ENCODE data around the gene NBAS.
"Not testable (repeated sequence)": the region's sequence is repeated elsewhere in the genome, so short reads cannot be mapped to it uniquely, and the experiment has no call there.

The NBAS gene

GRCh38 chr2:15263976-15264685, 297.0 kb downstream of the NBAS start:
- no peak for TF ChIP-seq CTCF (IDR thresholded peaks at IDR 0.05; ENCODE audit: control extremely low read depth, extremely low read depth, low read depth, missing control alignments)
- POLR2A ChIA-PET = no interaction called here
- CTCF ChIA-PET = interaction anchor here (1.2 to 1.3 kb wide), 2 partner anchors 10 to 37 kb away, joined by 4 read pairs; no protein-coding TSS in a partner anchor
- no peak for DNase-seq (ENCODE audit: extremely low spot score)

GRCh38 chr2:15262792-15263191, 298.3 kb downstream of the NBAS start:
- DNase-seq (ENCODE audit: extremely low spot score) = no peak
- CTCF ChIA-PET = interaction anchor here (1.2 kb wide), 1 partner anchor 9 kb away, joined by 4 read pairs; no protein-coding TSS in a partner anchor
- TF ChIP-seq CTCF (IDR thresholded peaks at IDR 0.05; ENCODE audit: control extremely low read depth, extremely low read depth, low read depth, missing control alignments) = no peak
- POLR2A ChIA-PET = no interaction called here

DNA sequence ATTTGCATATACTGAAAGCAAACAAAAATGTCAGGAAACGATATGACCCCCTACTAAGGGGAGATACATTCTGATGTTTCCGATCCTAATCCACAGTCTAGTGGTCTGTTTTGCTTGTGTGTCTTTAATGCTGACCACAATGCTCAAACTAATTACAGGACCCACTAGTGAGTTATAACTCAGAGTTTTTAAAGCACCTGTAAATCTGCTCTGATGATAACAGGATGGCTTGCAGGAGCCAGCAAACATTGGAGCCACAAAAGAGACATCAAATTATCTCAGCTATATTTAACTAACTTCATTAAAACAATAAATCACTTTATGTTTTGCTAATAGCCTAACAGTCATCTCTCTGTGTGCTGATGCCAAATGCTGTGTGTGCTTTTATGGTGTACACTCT, 300.3 kb downstream of the NBAS start:
- ChIA-PET CTCF (interaction anchor here (1.5 kb wide), 1 partner anchor 19 kb away, joined by 4 read pairs; no protein-coding TSS in a partner anchor), POLR2A (no interaction called here)
- no peak for DNase-seq (ENCODE audit: extremely low spot score)
- no peak for TF ChIP-seq CTCF (IDR thresholded peaks at IDR 0.05; ENCODE audit: control extremely low read depth, extremely low read depth, low read depth, missing control alignments)

DNA sequence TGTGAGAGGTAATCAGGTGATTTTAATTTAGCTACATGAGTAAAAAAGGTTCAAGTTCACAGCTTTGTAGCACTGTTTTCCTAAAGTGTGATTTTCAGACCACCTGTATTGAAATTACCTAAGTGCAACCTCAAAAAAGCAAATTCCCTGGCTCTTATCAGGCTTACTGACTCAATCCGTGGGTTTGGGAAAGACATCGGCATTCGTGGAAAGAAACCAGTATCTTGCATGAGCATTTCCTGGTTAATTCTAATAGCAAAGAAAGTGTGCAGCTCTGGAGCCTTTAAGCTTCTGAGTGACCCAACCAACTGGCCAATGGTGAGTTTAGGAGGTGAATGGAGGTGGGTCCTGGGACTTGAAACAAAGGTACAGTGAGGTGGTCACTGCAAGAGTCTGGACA, 300.9 kb downstream of the NBAS start:
- CTCF ChIA-PET = interaction anchor here (1.2 to 1.5 kb wide), 3 partner anchors 11 to 38 kb away, joined by 3 to 4 read pairs (median 3); no protein-coding TSS in a partner anchor
- TF ChIP-seq CTCF (IDR thresholded peaks at IDR 0.05; ENCODE audit: control extremely low read depth, extremely low read depth, low read depth, missing control alignments) = no peak
- POLR2A ChIA-PET = no interaction called here
- DNase-seq (ENCODE audit: extremely low spot score) = no peak

- DNase-seq (ENCODE audit: extremely low spot score) = no peak
- ChIA-PET POLR2A (no interaction called here), CTCF (interaction anchor here (1.2 to 1.5 kb wide), 2 partner anchors 11 to 37 kb away, joined by 3 read pairs; no protein-coding TSS in a partner anchor)
- TF ChIP-seq CTCF (IDR thresholded peaks at IDR 0.05; ENCODE audit: control extremely low read depth, extremely low read depth, low read depth, missing control alignments) = no peak
Measured at GRCh38 chr2:15259356-15259756, 301.8 kb downstream of the NBAS start.

DNA sequence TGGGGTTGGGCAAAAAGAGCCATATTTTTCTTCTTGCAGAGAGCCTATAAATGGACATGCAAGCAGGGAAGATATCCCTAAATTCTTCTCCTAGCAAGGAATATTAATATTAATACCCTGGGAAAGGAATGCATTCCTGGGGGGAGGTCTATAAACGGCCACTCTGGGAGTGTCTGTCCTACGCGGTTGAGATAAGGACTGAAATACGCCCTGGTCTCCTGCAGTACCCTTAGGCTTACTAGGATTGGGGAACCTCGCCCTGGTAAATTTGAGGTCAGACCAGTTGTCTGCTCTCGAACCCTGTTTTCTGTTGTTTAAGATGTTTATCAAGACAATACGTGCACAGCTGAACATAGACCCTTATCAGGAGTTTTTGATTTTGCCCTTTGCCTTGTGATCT, 302.7 kb downstream of the NBAS start:
- DNase-seq (ENCODE audit: extremely low spot score); POLR2A ChIA-PET; CTCF ChIA-PET: not testable (repeated sequence)

- ChIA-PET CTCF (interaction anchor here (1.0 to 1.4 kb wide), 3 partner anchors 10 to 56 kb away, joined by 3 to 4 read pairs (median 3); no protein-coding TSS in a partner anchor), POLR2A (no interaction called here)
- no peak for TF ChIP-seq CTCF (IDR thresholded peaks at IDR 0.05; ENCODE audit: control extremely low read depth, extremely low read depth, low read depth, missing control alignments)
- DNase-seq (ENCODE audit: extremely low spot score) = no peak
Measured at GRCh38 chr2:15253835-15254286, 307.3 kb downstream of the NBAS start.

Data from GM10248 (cell line).